Nucleus accumbens (tissue), 56 donors: ENCODE measurements around the gene SMC5.
A peak's percentile ranks its signal among the peaks of the same experiment; 100 is the strongest.
"Not testable (repeated sequence)": the region's sequence is repeated elsewhere in the genome, so short reads cannot be mapped to it uniquely, and the experiment has no call there.

Experiments
- DNase-seq, 56 donors: peaks; one replicate each; lab custom pipeline; 2025; lab: John Stamatoyannopoulos, UW

SMC5 gene

DNA sequence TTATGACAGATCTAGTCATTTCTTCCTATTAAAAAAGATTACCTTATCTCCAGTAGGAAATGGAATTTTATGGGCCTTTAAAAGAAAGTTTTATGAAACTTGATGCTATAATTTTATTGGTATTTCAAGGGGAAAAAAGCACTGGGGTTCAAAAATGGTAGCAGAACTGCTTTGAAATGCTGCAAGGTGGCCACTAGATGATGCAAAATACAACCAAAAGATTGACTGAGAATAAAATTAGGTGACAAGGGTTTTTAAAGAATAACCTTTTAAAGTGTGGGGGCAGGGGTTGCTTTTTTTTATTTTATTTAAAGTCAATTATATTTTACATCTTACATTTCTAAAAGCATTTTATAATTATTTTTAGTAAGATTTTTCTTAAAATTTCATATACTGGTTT is 94.0 kb downstream of the SMC5 start:
- DNase-seq = no peak

DNA sequence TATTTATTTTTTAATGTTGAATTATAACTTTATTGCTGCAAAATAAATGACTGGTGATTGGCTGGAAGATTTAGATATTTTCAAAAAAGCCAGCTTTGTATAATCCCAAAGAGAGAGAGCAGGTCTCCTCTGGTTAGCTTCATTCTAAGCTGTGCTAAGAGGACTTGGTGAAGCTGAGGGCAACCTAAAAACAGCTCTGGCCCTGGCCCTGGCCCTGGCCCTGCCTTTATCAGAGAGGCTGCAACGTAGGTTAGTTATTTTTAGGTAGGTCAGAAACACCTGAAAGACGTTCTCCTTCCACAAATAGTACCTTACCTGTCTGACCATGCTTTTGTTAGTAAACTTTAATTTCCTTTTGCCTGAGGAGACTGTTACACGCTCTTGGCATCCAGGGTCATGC is 97.0 kb downstream of the SMC5 start:
- no peak for DNase-seq

- DNase-seq = no peak
These were observed 104.2 kb downstream of the SMC5 start for GRCh38 chr9:70362952-70363351.

DNA sequence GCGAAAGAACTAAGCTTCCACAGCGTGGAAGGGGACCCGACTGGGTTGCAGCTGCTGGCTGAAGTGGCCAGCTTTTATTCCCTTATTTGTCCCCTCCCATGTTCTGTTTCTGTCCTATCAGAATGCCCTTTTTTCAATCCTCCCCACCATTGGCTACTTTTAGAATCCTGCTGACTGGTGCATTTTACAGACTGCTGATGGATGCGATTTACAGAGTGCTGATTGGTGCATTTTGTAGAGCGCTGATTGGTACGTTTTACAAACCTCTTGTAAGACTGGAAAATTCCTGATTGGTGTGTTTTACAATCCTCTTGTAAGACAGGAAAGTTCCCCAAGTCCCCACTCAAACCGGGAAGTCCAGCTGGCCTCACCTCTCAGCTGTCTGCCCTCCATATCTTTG is 105.0 kb downstream of the SMC5 start:
- no peak for DNase-seq

DNA sequence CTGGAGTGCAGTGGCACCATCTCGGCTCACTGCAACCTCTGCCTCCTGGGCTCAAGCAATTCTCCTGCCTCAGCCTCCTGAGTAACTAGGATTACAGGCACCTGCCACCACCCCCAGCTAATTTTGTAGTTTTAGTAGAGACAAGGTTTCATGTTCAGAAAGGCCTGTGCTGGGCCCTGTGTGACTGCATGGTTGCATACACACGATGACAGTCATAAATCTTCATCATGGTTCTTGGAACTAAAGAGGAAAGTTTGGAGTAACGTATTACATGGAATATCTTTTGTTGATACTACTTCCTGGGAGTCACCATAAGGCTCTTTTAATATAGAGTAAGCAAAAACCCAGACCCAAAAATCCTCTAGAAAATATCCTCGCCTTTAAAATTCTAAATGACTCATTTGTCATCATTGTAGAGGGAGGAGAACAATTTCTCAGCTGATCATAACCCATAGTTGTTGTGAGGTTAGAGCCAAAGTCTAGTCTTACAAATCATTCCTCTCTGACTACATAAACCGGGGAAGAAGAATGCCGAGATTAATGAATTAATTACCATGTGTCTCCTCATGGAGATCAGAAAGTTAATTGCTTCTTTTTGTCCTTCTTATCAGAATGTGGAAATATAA is 108.6 kb downstream of the SMC5 start:
- DNase-seq = no peak

- no peak for DNase-seq
These were observed 116.3 kb downstream of the SMC5 start for GRCh38 chr9:70374962-70375618.

DNA sequence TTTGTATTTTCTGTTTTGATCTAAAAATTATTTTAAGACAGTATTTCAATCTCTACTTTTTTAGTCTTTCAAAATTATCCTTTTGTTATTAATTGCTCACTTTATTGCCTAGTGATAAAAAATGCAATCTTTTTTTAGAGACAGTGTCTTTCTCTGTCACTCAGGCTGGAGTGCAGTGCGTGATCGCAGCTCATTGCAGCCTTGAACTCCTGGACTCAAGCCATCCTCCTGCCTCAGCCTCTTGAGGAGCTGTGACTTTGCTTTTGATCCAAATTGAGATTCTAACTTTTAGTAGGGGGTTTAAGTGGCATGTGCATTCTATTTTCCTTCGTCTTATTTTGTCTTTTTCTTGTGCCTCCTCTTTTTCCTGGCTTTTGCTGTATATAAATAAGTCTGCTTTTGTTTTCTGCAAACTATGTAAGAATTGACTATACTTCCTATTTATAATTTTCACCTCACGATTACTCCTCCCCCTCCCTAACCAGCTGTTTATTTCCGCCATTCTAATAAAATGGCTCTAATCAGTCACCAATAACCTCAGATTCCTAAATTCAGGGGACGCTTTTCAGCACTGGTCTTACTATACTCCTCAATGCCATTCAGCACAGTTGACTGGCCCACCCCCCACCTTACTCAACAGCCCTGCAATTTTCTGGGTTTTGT is 123.4 kb downstream of the SMC5 start:
- DNase-seq = no peak

DNA sequence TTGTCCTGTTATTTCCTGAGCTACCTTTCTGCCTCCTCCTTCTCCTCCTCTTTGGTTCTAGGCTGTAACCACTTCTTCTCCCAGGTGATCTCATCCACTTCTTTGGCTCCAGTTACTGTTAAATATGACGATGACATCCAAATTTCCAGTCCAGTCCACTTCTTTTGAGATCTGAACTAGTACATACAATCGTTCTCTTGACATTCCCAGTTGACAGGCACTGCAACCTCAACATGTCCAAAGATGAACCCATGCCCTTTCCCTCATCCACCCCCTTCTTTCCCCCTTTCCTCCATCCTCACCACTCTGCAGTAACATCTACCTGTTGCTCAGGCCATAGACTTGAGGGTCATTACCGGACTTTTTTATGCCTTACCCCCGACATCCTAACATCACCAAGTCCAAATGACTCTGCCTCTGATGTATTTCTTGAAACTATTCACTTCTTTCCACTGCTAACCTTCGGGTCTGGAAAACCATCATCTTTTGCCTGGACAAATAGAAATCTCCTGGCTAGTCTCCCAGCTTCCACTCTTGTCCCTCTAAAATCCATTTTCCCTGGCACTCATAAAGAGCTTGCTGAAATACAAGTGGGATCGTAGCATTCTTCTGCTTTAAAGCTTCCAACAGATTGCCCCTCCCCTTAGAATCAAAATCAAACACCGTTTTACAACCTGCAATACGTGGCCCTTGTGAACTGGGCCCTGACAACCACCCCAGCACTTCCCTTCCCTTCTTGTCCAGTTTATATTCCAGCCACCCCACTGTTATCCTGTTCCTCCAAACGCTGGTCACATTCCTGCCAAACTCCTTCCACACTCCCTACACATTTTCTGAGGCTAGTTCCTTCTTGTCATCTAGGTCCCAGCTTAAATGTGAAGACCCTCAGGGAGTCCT is 124.2 kb downstream of the SMC5 start:
- no peak for DNase-seq

DNA sequence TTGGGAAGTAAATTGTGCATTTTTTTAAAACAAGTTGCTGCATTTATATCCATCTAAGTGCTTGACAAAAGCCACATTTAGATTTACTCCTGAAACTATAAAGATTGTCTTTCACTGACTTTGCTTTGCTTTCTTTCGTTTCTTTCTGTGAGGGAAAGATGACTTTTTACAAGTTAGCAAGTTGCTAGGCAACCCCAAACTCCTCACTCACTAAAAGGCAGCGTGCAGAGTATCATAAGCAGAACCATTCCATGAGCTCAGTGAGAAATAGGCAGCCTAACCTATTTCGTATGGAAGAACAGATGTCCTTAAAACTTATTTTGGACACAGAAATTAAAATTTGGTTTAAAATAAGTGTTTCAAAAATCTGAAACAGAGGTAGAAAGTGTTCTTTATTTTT is 126.6 kb downstream of the SMC5 start:
- DNase-seq = peak in 3 of 56 donors; percentile 7 to 16 (median 12)

GRCh38 chr9:70387663-70388062 is 128.9 kb downstream of the SMC5 start:
- no peak for DNase-seq

DNA sequence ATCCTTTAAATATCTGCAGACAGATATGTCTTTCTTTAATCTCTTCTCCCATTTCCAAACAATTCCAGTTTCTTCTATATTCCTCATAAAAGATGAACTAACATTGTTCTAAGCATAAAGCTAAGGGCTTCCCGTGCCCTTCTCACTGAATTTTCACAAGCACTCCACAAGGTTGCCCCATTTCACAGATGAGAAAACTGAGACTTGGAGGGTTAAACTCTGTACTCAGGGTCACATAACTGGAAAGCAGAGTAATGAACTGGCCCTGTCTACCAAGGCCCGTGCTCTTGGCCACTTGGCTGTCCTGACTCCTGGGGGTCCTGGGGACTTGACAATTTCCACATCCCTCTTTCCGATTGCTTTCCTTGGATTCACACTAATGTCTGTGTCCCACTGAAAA is 130.4 kb downstream of the SMC5 start:
- DNase-seq = no peak

- DNase-seq = peak in 1 of 56 donors; percentile 14
These were observed 131.0 kb downstream of the SMC5 start for GRCh38 chr9:70389621-70390266.

GRCh38 chr9:70390933-70391341 is 132.2 kb downstream of the SMC5 start:
- DNase-seq = no peak

- no peak for DNase-seq
These were observed 133.4 kb downstream of the SMC5 start for GRCh38 chr9:70392189-70392588.

GRCh38 chr9:70392850-70393249 is 134.1 kb downstream of the SMC5 start:
- peak in 4 of 56 donors; percentile 12 to 35 (median 26) for DNase-seq

- no peak for DNase-seq
These were observed 136.9 kb downstream of the SMC5 start for GRCh38 chr9:70395652-70396051.

DNA sequence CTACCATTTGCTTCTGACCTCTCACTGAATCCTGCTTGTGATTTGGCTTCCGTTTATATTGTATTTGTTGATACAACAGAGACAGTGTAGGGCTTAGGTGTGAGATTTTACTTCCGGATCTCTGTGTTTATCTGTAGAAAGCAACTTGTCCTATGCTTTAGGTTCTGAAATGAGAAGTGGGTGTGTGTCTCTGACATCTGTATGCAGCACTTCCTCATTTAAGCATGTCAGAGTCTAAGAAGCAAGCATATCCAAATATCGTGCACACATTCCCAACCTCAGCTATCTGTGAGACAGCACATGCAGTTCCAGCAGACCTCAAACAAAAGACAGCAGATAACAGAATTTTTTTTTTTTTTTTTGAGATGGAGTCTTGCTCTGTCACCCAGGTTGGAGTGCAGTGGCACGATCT is 139.4 kb downstream of the SMC5 start:
- no peak for DNase-seq

- no peak for DNase-seq
These were observed 140.4 kb downstream of the SMC5 start for GRCh38 chr9:70399141-70399540.

DNA sequence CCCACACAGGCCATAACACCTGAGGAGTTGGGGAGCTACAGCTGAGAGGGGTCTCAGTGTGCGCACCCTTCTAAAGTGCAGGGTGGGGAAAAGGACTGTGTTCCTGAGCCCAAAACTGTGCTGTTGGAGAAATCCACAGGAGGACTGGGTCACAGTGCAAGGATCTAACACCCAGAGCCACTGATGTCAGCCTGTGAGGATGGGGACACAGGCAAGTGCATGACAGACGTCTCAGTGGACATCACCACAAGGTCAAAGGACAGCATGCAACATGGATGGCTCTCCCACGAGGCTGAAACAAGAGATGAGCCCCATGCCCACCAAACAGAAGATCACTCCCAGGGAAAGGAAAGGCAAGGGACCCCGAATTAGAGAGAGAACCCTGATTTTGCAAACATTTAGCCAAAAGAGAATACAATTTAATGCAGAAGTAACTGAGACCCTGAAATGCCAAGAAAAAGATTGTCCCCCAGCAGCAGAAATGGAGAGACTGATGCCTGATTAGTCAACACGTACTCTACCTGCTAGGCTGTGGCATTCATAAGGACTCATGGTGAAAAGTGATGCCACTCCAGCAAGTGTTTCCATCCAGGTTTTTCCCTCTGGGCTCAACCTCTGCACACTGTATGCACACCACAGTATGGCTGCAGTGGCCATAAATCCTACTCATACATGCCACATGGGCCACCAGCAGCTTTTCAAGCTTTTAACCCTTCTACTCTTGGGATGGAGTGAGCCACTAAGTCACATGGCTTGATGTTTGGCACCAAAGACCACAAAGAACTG is 141.5 kb downstream of the SMC5 start:
- no peak for DNase-seq

DNA sequence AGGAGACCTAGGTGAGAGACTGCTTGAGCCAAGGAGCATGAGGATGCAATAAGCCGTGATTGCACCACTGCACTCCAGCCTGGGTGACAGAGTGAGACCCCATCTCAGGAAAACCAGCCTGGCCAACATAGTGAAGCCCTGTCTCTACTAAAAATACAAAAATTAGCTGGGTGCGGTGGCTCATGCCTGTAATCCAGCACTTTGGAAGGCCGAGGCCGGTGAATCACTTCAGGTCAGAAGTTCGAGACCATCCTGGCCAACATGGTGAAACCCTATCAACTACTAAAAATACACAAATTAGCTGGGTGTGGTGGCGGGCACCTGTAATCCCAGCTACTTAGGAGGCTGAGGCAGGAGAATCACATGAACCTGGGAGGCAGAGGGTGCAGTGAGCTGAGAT is 142.5 kb downstream of the SMC5 start:
- DNase-seq = not testable (repeated sequence)
